ENCODE data around the gene NXPE2.

The NXPE2 gene

DNA sequence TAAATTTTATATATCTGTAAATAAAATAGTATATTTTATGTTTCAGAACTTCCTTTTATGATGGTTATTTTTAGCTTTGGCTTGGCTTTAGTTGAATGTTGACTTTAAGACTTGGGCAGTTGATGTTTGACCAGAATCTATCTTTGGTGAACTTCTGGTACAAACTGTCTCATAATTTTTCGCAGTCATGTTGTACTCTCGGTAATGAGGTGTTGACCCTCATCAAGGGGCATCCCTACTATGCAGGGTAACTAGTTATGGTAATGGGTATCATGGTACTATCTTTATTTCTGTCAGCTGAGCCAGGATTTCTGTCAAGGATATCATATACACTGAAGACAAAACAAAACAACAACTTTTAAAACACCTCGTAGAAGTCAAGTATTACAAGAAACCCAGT, 67.7 kb downstream of the NXPE2 start:
- no peak for DNase-seq

Measured in NCI-H510A treated with DMSO at 0.1 percent for 48 hours (cell line).